OCI-LY7 (cell line): ENCODE data around the gene CEP55. TPM values are rescaled to one million over a fixed set of nuclear protein-coding genes. Genes with fewer than 3 reads are reported as not detected.

Source experiments
- BruUV-seq: library from RNA; stranded (reverse); fragments of 400-500 nt; replicated peaks from 2 replicates; lab custom pipeline; 2021; lab: Mats Ljungman, UMichigan
- CTCF ChIA-PET: fragments of 300-600 bp; sonication (Branson Sonifier 250); formaldehyde crosslinking; loops from one replicate; lab custom pipeline; 2022; ENCODE audit warnings: antibody characterized with exemption; ENCODE audit not compliant: unreplicated experiment; lab: Charles Lee
- POLR2A ChIA-PET: fragments of 300-600 bp; sonication (Branson Sonifier 250); formaldehyde crosslinking; loops from one replicate; lab custom pipeline; 2022; ENCODE audit warnings: antibody characterized with exemption; lab: Charles Lee
- DNase-seq: peaks from one replicate; pipeline ENCODE4 v3.0.0-alpha.2; 2015; ENCODE audit warnings: low spot score
- H2AFZ ChIP-seq: fragments of 200-600 bp; sonication (generic), shearing (Covaris generic); 2 replicates; pipeline ENCODE4 v1.6.1; 2014; ENCODE audit warnings: mild to moderate bottlenecking, antibody characterized with exemption, low read length, moderate library complexity
- H3K27ac ChIP-seq: fragments of 200-600 bp; sonication (generic); 2 replicates; pipeline ENCODE4 v1.5.1; 2014; ENCODE audit warnings: mixed run types, low read depth, mild to moderate bottlenecking, moderate library complexity, low read length, inconsistent platforms; ENCODE audit not compliant: poor library complexity, severe bottlenecking
- H3K36me3 ChIP-seq: fragments of 200-600 bp; sonication (generic); 2 replicates; pipeline ENCODE4 v1.6.1; 2014; ENCODE audit warnings: mild to moderate bottlenecking, antibody characterized with exemption, low read length, moderate library complexity, mixed read lengths; ENCODE audit not compliant: insufficient read depth
- H3K4me1 ChIP-seq: fragments of 200-600 bp; sonication (generic); 2 replicates; pipeline ENCODE4 v1.5.1; 2014; ENCODE audit warnings: mild to moderate bottlenecking, low read length; ENCODE audit not compliant: insufficient read depth, poor library complexity, severe bottlenecking
- H3K4me2 ChIP-seq: fragments of 200-600 bp; sonication (generic); 2 replicates; pipeline ENCODE4 v1.6.1; 2014; ENCODE audit warnings: mild to moderate bottlenecking, low read length
- H3K4me3 ChIP-seq: fragments of 200-600 bp; sonication (generic); 2 replicates; pipeline ENCODE4 v1.5.1; 2014; ENCODE audit warnings: mild to moderate bottlenecking, low read depth, low read length; ENCODE audit not compliant: poor library complexity, severe bottlenecking
- H3K79me2 ChIP-seq: fragments of 200-600 bp; sonication (generic); 2 replicates; pipeline ENCODE4 v1.6.1; 2016; ENCODE audit warnings: low read depth, mild to moderate bottlenecking, low read length, moderate library complexity, mixed read lengths; ENCODE audit not compliant: insufficient read depth
- H3K9me2 ChIP-seq: fragments of 200-600 bp; sonication (generic); 2 replicates; pipeline ENCODE4 v1.6.1; 2016; ENCODE audit warnings: mild to moderate bottlenecking, low read length, mixed read lengths; ENCODE audit not compliant: insufficient read depth
- H3K9me3 ChIP-seq: fragments of 200-600 bp; sonication (generic); 2 replicates; pipeline ENCODE4 v1.6.1; 2014; ENCODE audit warnings: mild to moderate bottlenecking, mixed run types, low read length, mixed read lengths
- H4K20me1 ChIP-seq: fragments of 200-600 bp; sonication (generic); 2 replicates; pipeline ENCODE4 v1.6.1; 2014; ENCODE audit warnings: mild to moderate bottlenecking, antibody characterized with exemption, low read length, moderate library complexity, mixed read lengths; ENCODE audit not compliant: insufficient read depth
- CTCF ChIP-seq: fragments of 200-600 bp; sonication (generic); conservative IDR thresholded peaks from 2 replicates; pipeline ENCODE4 v1.5.1; 2014; ENCODE audit warnings: mild to moderate bottlenecking, antibody characterized with exemption, low read length, moderate library complexity, mixed read lengths
- EZH2phosphoT487 ChIP-seq: fragments of 200-600 bp; sonication (generic); IDR thresholded peaks from 2 replicates; pipeline ENCODE4 v1.6.1; 2018; ENCODE audit warnings: low read depth, borderline replicate concordance, mild to moderate bottlenecking, mixed run types, antibody characterized with exemption, low read length, moderate library complexity, mixed read lengths
- intact Hi-C: fragments of 100-400 bp; cut with micrococcal nuclease; formaldehyde crosslinking; loops from one replicate; pipeline ENCODE4 v1.10.0; 2022; ENCODE audit not compliant: unreplicated experiment
- total RNA-seq, 2 experiments: library from RNA; depleted of rRNA in 1 of 2; stranded (reverse); fragments of >200 nt in 1 of 2; shearing (Covaris generic) in 1 of 2; gene quantifications; 2 replicates each; pipeline ENCODE4 v1.2.3, GENCODE V29; 2014 to 2022

Gene CEP55
- total RNA-seq, 2 experiments from 2014 or later: 64.5 to 68.3 TPM

- no peaks in the 10 kb centered on the region for H4K20me1 ChIP-seq
- H3K9me2 ChIP-seq: no peaks in the 10 kb centered on the region
- TF ChIP-seq EZH2phosphoT487 (no peak), CTCF (no peak)
- no peak overlapping the region for H3K27ac ChIP-seq
- peaks cover 9% of the 10 kb centered on the region for H3K4me1 ChIP-seq
- ChIA-PET POLR2A (no interaction called here), CTCF (no interaction called here)
- H3K36me3 ChIP-seq: no peaks in the 10 kb centered on the region
- BruUV-seq: no TSS peak
- no peaks in the 10 kb centered on the region for H3K9me3 ChIP-seq
- H3K79me2 ChIP-seq: no peaks in the 10 kb centered on the region
- no peak overlapping the region for H3K4me3 ChIP-seq
- DNase-seq: no peak
- intact Hi-C loops: no loop called here
- no peak overlapping the region for H2AFZ ChIP-seq
- H3K4me2 ChIP-seq: no peak overlapping the region
Measured at GRCh38 chr10:93572606-93573005, 76.2 kb downstream of the CEP55 start.

GRCh38 chr10:93573051-93573909 lies 76.9 kb downstream of the CEP55 start:
- Histone ChIP-seq H3K9me3 (no peaks in the 10 kb centered on the region), H4K20me1 (no peaks in the 10 kb centered on the region), H3K4me1 (peaks cover 9% of the 10 kb centered on the region), H3K36me3 (no peaks in the 10 kb centered on the region), H3K4me3 (no peak overlapping the region), H3K79me2 (no peaks in the 10 kb centered on the region), H3K4me2 (no peak overlapping the region; the same call in 1 of the 2 replicates), H3K27ac (no peak overlapping the region), H3K9me2 (no peaks in the 10 kb centered on the region), H2AFZ (no peak overlapping the region)
- intact Hi-C loops: no loop called here
- ChIA-PET CTCF (no interaction called here), POLR2A (interaction anchor here (0.7 kb wide), 1 partner anchor 129 kb away, joined by 4 read pairs; the partner anchor contains the start of gene FRA10AC1)
- no TSS peak for BruUV-seq
- DNase-seq: no peak
- TF ChIP-seq EZH2phosphoT487: no peak
- no peak for TF ChIP-seq CTCF

GRCh38 chr10:93573924-93574323 lies 77.5 kb downstream of the CEP55 start:
- Histone ChIP-seq H3K9me3 (no peaks in the 10 kb centered on the region), H3K79me2 (no peaks in the 10 kb centered on the region), H3K4me1 (peaks cover 9% of the 10 kb centered on the region), H4K20me1 (no peaks in the 10 kb centered on the region), H2AFZ (no peak overlapping the region), H3K4me3 (no peak overlapping the region), H3K36me3 (no peaks in the 10 kb centered on the region), H3K9me2 (no peaks in the 10 kb centered on the region), H3K27ac (no peak overlapping the region), H3K4me2 (no peak overlapping the region; the same call in 1 of the 2 replicates)
- intact Hi-C loops: no loop called here
- no TSS peak for BruUV-seq
- TF ChIP-seq CTCF (no peak), EZH2phosphoT487 (no peak)
- ChIA-PET CTCF (no interaction called here), POLR2A (interaction anchor here (0.7 to 1.1 kb wide), 2 partner anchors 18 to 128 kb away, joined by 3 to 4 read pairs; partner anchors contain the start of gene FRA10AC1)
- DNase-seq: no peak
